NCI-H187 treated with DMSO at 0.1 percent for 48 hours (cell line): Measurements from ENCODE around the gene LIPC.

Experiments
- DNase-seq: peaks from one replicate; lab custom pipeline; 2025; lab: John Stamatoyannopoulos, UW

LIPC gene

GRCh38 chr15:58538225-58538727 is 106.5 kb downstream of the LIPC start:
- DNase-seq: no peak

GRCh38 chr15:58538901-58539300 is 107.1 kb downstream of the LIPC start:
- no peak for DNase-seq

- no peak for DNase-seq
These were observed 107.8 kb downstream of the LIPC start for GRCh38 chr15:58539548-58539947.

- DNase-seq: no peak
These were observed 109.8 kb downstream of the LIPC start for GRCh38 chr15:58541410-58542087.

- no peak for DNase-seq
These were observed 112.0 kb downstream of the LIPC start for GRCh38 chr15:58543664-58544335.

- DNase-seq: no peak
These were observed 113.0 kb downstream of the LIPC start for GRCh38 chr15:58544756-58545155.

- no peak for DNase-seq
These were observed 113.7 kb downstream of the LIPC start for GRCh38 chr15:58545307-58546065.

GRCh38 chr15:58546066-58546591 is 114.3 kb downstream of the LIPC start:
- no peak for DNase-seq

GRCh38 chr15:58546635-58547627 is 115.1 kb downstream of the LIPC start:
- DNase-seq: no peak

GRCh38 chr15:58547628-58548307 is 116.0 kb downstream of the LIPC start:
- DNase-seq: no peak

- DNase-seq: no peak
These were observed 116.7 kb downstream of the LIPC start for GRCh38 chr15:58548308-58549012.

GRCh38 chr15:58549013-58549784 is 117.4 kb downstream of the LIPC start:
- DNase-seq: no peak

- DNase-seq: no peak
These were observed 117.9 kb downstream of the LIPC start for GRCh38 chr15:58549785-58550074.

GRCh38 chr15:58551084-58551763 is 119.4 kb downstream of the LIPC start:
- no peak for DNase-seq

GRCh38 chr15:58551764-58552504 is 120.1 kb downstream of the LIPC start:
- no peak for DNase-seq

GRCh38 chr15:58552505-58553364 is 120.9 kb downstream of the LIPC start:
- DNase-seq: no peak

- DNase-seq: no peak
These were observed 121.7 kb downstream of the LIPC start for GRCh38 chr15:58553365-58553918.
